Peyer's patch (tissue), 4 donors: Measurements from ENCODE around the gene SAMD5. TPM values are rescaled to one million over a fixed set of nuclear protein-coding genes. Genes with fewer than 3 reads are reported as not detected.

ENCODE experiments used
- DNase-seq, 3 donors: peaks; one replicate each; pipeline ENCODE4 v3.0.0-alpha.2; 2017 to 2019
- H3K27ac ChIP-seq, 4 donors: fragments of 200-600 bp; sonication (generic); one replicate each; pipeline ENCODE4 v1.5.1; 2016 to 2019
- H3K27me3 ChIP-seq, 2 donors: fragments of 200-600 bp; sonication (generic); one replicate each; pipeline ENCODE4 v1.5.1; 2019
- H3K36me3 ChIP-seq, 3 donors: fragments of 200-600 bp; sonication (generic); one replicate each; pipeline ENCODE4 v1.5.1; 2016 to 2019
- H3K4me1 ChIP-seq, 4 donors: fragments of 200-600 bp; sonication (generic); one replicate each; pipeline ENCODE4 v1.5.1; 2016 to 2019
- H3K4me3 ChIP-seq, 4 donors: fragments of 200-600 bp; sonication (generic); 1 replicate in 3 of 4; 2 replicates in 1 of 4; pipeline ENCODE4 v1.5.1; 2016 to 2019; ENCODE audit warnings: mild to moderate bottlenecking in 1 of 4
- H3K9me3 ChIP-seq, 4 donors: fragments of 200-600 bp; sonication (generic); one replicate each; pipeline ENCODE4 v1.5.1; 2016 to 2019; ENCODE audit warnings: mild to moderate bottlenecking in 1 of 4
- CTCF ChIP-seq, 6 experiments: fragments of 450-650 bp in 4 of 6; fragments of 200-600 bp in 2 of 6; sonication (generic) in 1 of 6; IDR thresholded peaks; one replicate each; pipeline ENCODE4 v1.5.1; 2017 to 2019; ENCODE audit warnings: antibody characterized with exemption in 6 of 6, mild to moderate bottlenecking in 3 of 6, moderate library complexity in 1 of 6
- POLR2A ChIP-seq, 2 donors: fragments of 450-650 bp; IDR thresholded peaks; one replicate each; pipeline ENCODE4 v1.5.1; 2017; ENCODE audit warnings: antibody characterized with exemption in 2 of 2, mild to moderate bottlenecking in 2 of 2, moderate library complexity in 2 of 2
- total RNA-seq, 4 donors: library from RNA; depleted of rRNA; stranded (reverse); fragments of >200 nt; gene quantifications; one replicate each; pipeline ENCODE4 v1.1.0, GENCODE V29; 2016

Gene SAMD5
- total RNA-seq, 4 donors from 2014 or later = 7.4 to 13.3 (median 9.3) TPM

GRCh38 chr6:147617366-147617765, 108.9 kb downstream of the SAMD5 start:
- H3K9me3 ChIP-seq = no peaks in the 10 kb centered on the region
- TF ChIP-seq CTCF (IDR thresholded peaks at IDR 0.05) (no peak), POLR2A (IDR thresholded peaks at IDR 0.05) (no peak)

GRCh38 chr6:147618457-147618856, 110.0 kb downstream of the SAMD5 start:
- Histone ChIP-seq H3K36me3 (no peaks in the 10 kb centered on the region), H3K9me3 (no peaks in the 10 kb centered on the region), H3K4me1 (no peaks in the 10 kb centered on the region), H3K27me3 (no peaks in the 10 kb centered on the region), H3K4me3 (no peak overlapping the region), H3K27ac (no peak overlapping the region)
- no peak for DNase-seq
- TF ChIP-seq CTCF (IDR thresholded peaks at IDR 0.05) (no peak), POLR2A (IDR thresholded peaks at IDR 0.05) (no peak)

More at GRCh38 chr6:147617366-147617765, 108.9 kb downstream of the SAMD5 start:
- Histone ChIP-seq H3K4me1 (no peaks in the 10 kb centered on the region), H3K27me3 (no peaks in the 10 kb centered on the region), H3K4me3 (no peak overlapping the region), H3K27ac (no peak overlapping the region), H3K36me3 (no peaks in the 10 kb centered on the region)
- no peak for DNase-seq

- H3K27ac ChIP-seq = no peak overlapping the region
- H3K9me3 ChIP-seq = no peaks in the 10 kb centered on the region
- H3K4me1 ChIP-seq = no peaks in the 10 kb centered on the region
- no peaks in the 10 kb centered on the region for H3K36me3 ChIP-seq
- H3K4me3 ChIP-seq = no peak overlapping the region
- TF ChIP-seq CTCF (IDR thresholded peaks at IDR 0.05) = no peak
- TF ChIP-seq POLR2A (IDR thresholded peaks at IDR 0.05) = no peak
- no peak for DNase-seq
- H3K27me3 ChIP-seq = no peaks in the 10 kb centered on the region
Observed at GRCh38 chr6:147618927-147619326, 110.4 kb downstream of the SAMD5 start.
